GM21423 (cell line): Measurements from ENCODE around the gene PIP4K2A.
"Not testable (repeated sequence)": the region's sequence is repeated elsewhere in the genome, so short reads cannot be mapped to it uniquely, and the experiment has no call there.

Experiments
- ATAC-seq: cut with Tn5 transposase; IDR thresholded peaks from one replicate; pipeline ENCODE4 v1.9.1; 2021; ENCODE audit warnings: mild to moderate bottlenecking, moderate library complexity; ENCODE audit not compliant: unreplicated experiment

PIP4K2A gene

DNA sequence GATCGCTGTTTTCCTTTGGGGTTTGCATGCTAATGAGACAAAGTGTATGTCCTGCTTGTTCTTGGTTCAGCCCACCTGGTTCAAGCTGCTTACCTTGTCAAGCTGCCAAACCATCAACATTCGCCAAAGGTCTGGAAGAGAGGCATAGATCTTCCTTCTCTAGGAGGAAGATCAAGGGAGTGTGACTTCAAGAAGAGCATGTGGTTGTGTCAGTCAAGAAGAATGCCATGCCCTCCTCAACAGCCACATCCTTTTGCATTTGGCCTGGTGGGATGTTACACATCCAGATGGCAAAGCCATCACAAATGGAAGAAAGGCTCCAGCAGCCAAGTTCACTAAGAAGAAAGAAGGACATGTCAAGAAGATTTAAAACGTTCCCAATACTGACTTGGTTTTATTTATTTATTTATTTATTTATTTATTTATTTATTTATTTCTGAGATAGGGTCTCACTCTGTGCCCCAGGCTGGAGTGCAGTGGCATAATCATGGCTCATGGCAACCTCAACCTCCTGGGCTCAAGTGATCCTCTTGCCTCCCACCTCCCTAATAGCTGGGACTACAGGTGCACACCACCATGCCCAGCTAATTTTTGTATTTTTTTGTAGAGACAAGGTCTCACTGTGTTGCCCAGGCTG lies 5.1 kb upstream of the PIP4K2A start:
- no peak for ATAC-seq

- ATAC-seq: not testable (repeated sequence)
These were observed 4.3 kb upstream of the PIP4K2A start for GRCh38 chr10:22718659-22719058.

DNA sequence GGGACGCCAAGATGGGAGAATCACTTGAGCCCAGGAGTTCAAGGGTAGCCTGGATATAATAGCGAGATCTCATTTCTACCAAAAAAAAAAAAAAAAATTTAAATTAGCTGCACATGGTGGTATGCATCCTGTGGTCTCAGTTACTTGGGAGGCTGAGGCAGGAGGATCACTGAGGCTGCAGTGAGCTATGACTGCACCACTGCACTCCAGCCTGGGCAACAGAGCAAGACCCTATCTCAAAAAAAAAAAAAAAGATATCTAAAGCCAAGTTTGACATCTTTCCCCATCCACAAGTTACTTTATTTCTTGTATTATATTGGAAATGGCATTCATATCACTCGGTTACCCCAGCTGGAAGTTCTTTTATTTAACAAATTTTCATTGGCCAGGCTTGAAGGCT lies 3.4 kb upstream of the PIP4K2A start:
- no peak for ATAC-seq

- no peak for ATAC-seq
These were observed 2.6 kb upstream of the PIP4K2A start for GRCh38 chr10:22716943-22717342.

GRCh38 chr10:22715290-22715625 lies 880 bp upstream of the PIP4K2A start:
- ATAC-seq: no peak

- peak; percentile 25 for ATAC-seq
These were observed 412 bp downstream of the PIP4K2A start for GRCh38 chr10:22713853-22714478.

DNA sequence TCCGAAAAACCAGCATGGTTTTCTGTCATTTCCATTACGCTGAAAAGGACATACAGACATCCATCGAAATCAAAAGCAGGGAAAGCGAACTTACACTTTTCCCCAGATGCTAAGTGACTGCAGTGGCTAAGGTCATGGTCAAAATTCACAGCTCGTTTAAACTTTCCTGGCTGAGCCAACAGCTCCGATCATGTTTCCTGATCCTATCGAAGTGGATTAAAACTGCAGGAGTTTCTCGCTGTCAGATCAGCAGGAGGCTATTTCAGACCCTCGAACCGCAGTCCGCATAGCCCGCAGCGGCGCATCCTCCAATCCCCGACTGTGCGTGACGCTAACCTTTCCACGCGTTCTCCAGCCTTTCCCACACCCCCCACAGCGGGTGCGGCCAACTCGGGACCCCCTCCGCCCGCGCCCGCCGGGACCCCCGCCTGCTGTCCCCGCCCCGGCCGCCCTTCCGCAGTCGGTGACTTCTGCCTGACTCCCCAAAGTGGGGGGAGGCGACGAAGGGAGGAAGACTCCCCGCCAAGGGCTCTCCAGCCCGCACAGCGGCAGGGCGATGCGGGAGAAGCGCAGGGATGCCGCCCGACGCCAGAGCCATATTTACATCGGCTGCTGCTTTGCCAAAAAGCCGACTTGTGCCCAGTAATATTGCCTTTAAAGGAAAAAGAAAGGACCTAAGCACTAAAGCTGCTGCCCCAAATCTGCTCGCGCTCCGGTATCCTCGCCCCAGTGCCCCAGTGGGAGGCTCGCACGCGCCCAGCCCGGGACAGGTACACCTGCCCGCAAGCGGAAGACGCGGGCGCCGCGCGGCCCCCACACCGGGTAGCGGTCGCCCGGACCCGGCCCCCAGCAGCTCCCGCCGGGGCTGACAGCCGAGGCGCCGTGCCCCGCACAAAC lies 1.2 kb downstream of the PIP4K2A start:
- peak; percentile 14 for ATAC-seq

DNA sequence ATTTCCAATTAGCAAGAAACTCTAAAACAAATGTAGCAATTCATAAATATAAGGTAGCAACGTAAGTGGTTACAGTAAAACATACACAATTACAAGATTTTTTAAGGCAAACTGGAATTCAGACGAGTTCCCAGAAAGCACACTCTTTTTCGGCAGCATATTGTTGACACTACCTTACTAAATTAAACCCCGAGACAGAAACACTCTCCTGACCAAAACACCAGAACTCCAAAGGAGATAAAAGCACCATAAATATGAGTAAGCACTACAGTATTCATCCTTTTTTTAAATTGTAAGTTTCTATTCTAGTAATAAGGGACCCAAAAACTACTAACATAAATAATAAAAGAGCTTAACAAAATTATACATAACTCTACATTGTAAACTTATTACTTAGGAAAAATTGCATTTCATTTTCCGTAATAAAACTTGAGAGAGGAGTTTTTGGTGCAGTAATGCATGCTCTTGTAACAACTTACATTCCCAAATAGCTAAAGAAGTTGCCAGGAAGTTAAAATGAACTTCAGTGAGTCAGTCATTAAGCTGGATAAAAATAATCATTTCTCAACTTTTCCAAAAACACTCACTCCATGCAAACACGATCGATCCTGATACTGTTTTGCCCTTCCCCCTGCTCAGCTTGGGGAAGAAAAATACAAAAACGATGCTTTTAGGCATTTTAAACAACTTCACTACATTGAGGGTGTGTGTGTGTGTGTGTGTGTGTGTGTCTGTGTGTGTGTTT lies 2.0 kb downstream of the PIP4K2A start:
- no peak for ATAC-seq

DNA sequence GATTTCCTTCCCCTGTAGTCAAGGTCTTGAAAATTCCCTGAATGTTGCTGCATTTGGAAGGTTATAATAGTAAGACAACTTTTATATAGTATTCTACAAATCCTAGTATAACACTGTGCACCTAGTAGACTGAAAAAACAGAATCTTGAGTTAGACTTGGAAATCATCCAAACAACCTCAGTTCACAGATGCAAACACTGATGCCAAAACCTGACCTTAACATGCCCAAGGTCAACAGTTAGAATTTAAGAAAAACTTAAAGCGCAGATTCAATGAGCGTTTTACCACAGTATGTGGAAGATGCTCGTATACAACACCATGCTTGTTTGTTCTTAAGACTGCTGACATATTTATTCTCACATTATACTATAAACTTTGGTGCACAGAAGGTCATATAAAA lies 3.0 kb downstream of the PIP4K2A start:
- no peak for ATAC-seq

- no peak for ATAC-seq
These were observed 4.1 kb downstream of the PIP4K2A start for GRCh38 chr10:22710139-22710745.

DNA sequence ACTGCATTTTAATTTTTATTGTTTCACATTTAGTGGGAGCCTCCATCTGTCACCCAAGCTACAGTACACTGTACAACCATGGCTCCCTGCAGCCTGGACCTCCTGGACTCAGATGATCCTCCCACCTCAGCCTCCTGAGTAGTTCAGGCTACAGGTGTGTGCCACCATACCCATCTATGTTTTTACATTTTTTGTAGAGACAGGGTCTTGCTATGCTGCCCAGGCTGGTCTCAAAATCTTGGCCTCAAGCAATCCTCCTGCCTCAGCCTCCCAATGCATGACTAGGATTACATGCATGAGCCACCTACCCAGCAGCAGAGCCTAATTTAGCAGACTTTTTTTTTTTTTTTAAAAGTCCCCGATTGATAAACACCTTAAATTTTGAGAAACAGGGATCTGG lies 5.6 kb downstream of the PIP4K2A start:
- no peak for ATAC-seq

- ATAC-seq: no peak
These were observed 8.9 kb downstream of the PIP4K2A start for GRCh38 chr10:22705527-22705926.

DNA sequence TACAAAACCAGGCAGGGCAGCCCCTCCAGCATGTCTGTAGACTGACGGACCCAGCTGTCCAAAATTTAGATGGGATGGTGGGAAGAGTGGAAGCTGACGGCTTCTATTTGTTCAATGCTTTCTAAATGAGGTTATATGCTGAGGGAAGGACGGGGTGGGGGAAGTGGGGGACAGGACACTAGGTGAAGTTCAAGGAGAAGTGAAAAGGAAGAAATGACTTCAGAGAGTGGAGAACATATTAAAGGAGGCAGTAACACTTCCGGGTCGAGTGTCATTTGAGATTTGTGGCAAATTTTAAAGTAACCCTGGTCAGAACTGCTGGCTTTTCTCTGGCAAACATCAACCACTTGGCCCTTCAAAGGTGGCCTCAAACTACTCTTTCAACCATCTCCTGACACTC lies 9.4 kb downstream of the PIP4K2A start:
- peak; percentile 29 for ATAC-seq

GRCh38 chr10:22704471-22704911 lies 9.9 kb downstream of the PIP4K2A start:
- ATAC-seq: peak; percentile 39

DNA sequence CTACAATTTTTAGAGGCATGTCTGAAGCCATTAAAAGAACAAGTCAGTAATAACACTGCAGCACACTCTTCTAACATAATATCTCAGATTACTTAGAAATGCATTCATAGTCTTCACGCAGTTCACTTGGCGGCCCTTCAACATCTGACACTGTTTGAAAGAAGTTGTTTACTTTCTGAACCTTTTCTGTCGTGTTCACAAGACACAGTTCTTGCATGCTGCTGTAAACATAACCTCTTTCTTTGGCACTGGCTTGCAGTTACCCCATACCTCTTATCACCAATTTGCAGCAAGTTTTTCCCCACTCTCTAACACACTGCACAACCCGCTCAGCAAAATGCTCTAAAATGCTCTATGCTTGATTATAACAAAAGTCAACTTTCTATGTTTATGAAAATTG lies 12.0 kb downstream of the PIP4K2A start:
- ATAC-seq: no peak

DNA sequence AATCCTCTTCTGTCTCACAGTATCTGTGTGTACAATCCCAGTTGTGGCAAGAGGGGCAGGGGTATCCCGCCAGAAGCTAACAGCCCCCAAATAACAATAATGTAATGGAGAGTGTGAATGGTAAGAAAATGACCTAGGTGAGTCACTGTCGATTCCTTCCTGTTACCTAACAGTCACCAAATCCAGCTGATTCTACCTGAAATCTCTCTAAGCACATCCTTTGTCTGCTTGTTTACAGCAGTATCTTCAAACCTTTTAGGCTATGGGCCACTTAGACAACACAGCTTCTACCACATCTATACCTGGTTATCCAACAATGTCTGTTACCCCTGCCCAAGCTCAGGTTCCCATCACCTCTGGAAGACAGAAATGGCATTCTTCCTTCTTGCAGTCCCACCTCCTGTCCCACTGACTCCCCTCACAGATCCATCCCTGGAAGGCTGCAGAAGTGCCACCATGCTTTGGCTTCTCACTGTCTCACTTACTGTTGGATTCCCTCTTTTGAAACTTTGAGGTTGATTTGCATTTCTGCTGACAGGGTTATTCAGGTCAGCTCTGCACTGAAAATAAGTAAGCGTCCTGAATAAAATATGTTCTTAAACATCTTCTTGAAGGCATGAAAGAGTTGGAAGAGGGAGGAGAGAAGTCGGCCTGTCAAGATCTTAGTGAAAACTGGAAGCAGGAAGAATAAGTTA lies 13.1 kb downstream of the PIP4K2A start:
- ATAC-seq: no peak

DNA sequence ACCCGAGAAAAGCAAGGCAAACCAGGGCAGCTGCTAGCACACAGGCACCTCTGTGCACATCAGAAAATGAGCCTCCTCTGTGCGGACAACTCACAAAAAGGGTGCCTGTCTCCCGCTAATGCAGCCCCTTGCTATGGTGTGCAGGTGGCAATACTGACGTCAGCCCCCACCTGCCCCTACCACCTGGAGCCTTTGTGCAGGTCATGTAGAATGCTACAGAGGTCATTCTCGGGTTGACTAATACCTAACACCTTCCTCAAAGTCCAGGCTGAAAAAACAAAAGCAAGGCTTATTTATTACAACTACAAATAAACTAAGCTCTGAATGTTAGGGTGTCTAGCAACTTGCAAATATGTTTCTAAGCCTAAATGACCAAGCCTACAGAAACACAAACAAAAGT lies 13.9 kb downstream of the PIP4K2A start:
- peak; percentile 37 for ATAC-seq

- ATAC-seq: no peak
These were observed 14.4 kb downstream of the PIP4K2A start for GRCh38 chr10:22699976-22700375.

DNA sequence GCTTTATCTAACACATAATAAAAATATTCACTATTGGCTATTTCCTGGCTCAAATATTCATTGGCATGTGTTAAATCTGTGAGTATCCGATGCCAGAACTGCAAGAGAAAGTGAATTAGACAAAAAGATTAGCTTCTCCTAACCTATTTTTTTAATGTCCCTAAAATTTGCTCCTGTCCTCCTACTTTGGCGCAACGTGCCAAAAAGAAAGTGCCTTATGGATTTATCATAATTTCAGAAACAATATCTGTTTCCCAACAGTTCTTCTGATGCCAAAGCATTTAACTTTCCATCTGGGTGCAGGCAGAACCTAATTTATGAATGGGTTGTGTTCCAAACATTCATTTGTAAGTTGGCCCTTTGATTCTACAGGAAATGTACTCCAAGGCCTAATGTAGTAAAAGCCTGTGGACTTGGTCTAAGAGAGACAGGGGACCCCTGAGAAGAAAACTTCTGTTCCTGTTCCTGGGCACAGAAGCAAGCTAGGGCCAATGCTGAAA lies 15.4 kb downstream of the PIP4K2A start:
- ATAC-seq: no peak

GRCh38 chr10:22697800-22698199 lies 16.6 kb downstream of the PIP4K2A start:
- ATAC-seq: no peak
